CD14-positive monocyte (primary cell): ENCODE measurements around the gene ADD2. TPM values are rescaled to one million over a fixed set of nuclear protein-coding genes. Genes with fewer than 3 reads are reported as not detected.
A peak's percentile ranks its signal among the peaks of the same experiment; 100 is the strongest.

Experiments used
- DNase-seq, 3 donors: peaks; one replicate each; pipeline ENCODE4 v3.0.0-alpha.2; 2011 to 2022
- H2AFZ ChIP-seq: 2 replicates; pipeline ENCODE4 v1.6.0; 2012; ENCODE audit warnings: mild to moderate bottlenecking, low read depth, low read length, inconsistent platforms; ENCODE audit not compliant: insufficient read depth, poor library complexity, severe bottlenecking
- H3K27ac ChIP-seq, 2 donors: 1 replicate in 1 of 2; 2 replicates in 1 of 2; pipeline ENCODE4 v1.5.1; 2012 to 2013; ENCODE audit warnings: low read length in 2 of 2, control low read depth in 1 of 2, inconsistent platforms in 1 of 2, low read depth in 1 of 2, mild to moderate bottlenecking in 1 of 2
- H3K27me3 ChIP-seq, 2 donors: one replicate each; pipeline versions ENCODE4 v1.6.0 to v1.6.1; 2011 to 2013; ENCODE audit warnings: low read length in 2 of 2; ENCODE audit not compliant: control insufficient read depth in 2 of 2, insufficient read depth in 2 of 2
- H3K36me3 ChIP-seq, 2 donors: replicated peaks in 1 of 2; 1 replicate in 1 of 2; 2 replicates in 1 of 2; pipeline versions ENCODE4 v1.5.1 to v1.6.1; 2012 to 2013; ENCODE audit warnings: low read length in 2 of 2, control low read depth in 1 of 2, inconsistent platforms in 1 of 2, mild to moderate bottlenecking in 1 of 2; ENCODE audit not compliant: insufficient read depth in 2 of 2, control insufficient read depth in 1 of 2
- H3K4me1 ChIP-seq, 2 donors: 1 replicate in 1 of 2; 2 replicates in 1 of 2; pipeline versions ENCODE4 v1.5.1 to v1.6.1; 2012 to 2013; ENCODE audit warnings: low read length in 2 of 2, control low read depth in 1 of 2, inconsistent platforms in 1 of 2, mild to moderate bottlenecking in 1 of 2, moderate library complexity in 1 of 2; ENCODE audit not compliant: insufficient read depth in 2 of 2, control insufficient read depth in 1 of 2
- H3K4me2 ChIP-seq: replicated peaks from 2 replicates; pipeline ENCODE3; 2012; ENCODE audit warnings: low read length, moderate library complexity, mild to moderate bottlenecking; ENCODE audit not compliant: poor library complexity, severe bottlenecking; ENCODE audit errors: extremely low read depth
- H3K4me3 ChIP-seq, 3 experiments: fragments of 200-600 bp in 1 of 3; sonication (generic) in 1 of 3; replicated peaks in 1 of 3; 1 replicate in 2 of 3; 2 replicates in 1 of 3; pipeline ENCODE4 v1.5.1; 2011 to 2013; ENCODE audit warnings: low read length in 3 of 3, mild to moderate bottlenecking in 3 of 3, control low read depth in 2 of 3, low read depth in 2 of 3, inconsistent platforms in 1 of 3, moderate library complexity in 1 of 3
- H3K79me2 ChIP-seq: 2 replicates; pipeline ENCODE4 v1.6.0; 2012; ENCODE audit warnings: mild to moderate bottlenecking, control low read depth, inconsistent platforms, low read length, moderate library complexity; ENCODE audit not compliant: insufficient read depth
- H3K9ac ChIP-seq: 2 replicates; pipeline ENCODE4 v1.6.0; 2017; ENCODE audit warnings: low read length, mild to moderate bottlenecking; ENCODE audit not compliant: insufficient read depth, poor library complexity, severe bottlenecking
- H3K9me3 ChIP-seq, 2 donors: replicated peaks in 1 of 2; 1 replicate in 1 of 2; 2 replicates in 1 of 2; pipeline versions ENCODE4 v1.5.1 to v1.6.1; 2012 to 2013; ENCODE audit warnings: low read length in 2 of 2, control low read depth in 1 of 2; ENCODE audit not compliant: control insufficient read depth in 1 of 2, insufficient read depth in 1 of 2
- H4K20me1 ChIP-seq: 2 replicates; pipeline ENCODE4 v1.6.0; 2012; ENCODE audit warnings: mild to moderate bottlenecking, low read length, control low read depth, moderate library complexity; ENCODE audit not compliant: insufficient read depth
- H3K27ac Mint-ChIP-seq, 7 donors: one replicate each; pipeline ENCODE4 v1.8.0; 2020; ENCODE audit warnings: mild to moderate bottlenecking in 7 of 7, mixed read lengths in 7 of 7, moderate library complexity in 6 of 7, inconsistent platforms in 2 of 7
- H3K27me3 Mint-ChIP-seq, 3 donors: one replicate each; pipeline ENCODE4 v1.8.0; 2021 to 2022; ENCODE audit warnings: low read depth in 3 of 3, mild to moderate bottlenecking in 3 of 3, mixed read lengths in 3 of 3, moderate library complexity in 3 of 3, inconsistent platforms in 1 of 3
- H3K36me3 Mint-ChIP-seq, 2 donors: one replicate each; pipeline ENCODE4 v1.8.0; 2020; ENCODE audit warnings: mixed read lengths in 2 of 2, inconsistent platforms in 1 of 2, mild to moderate bottlenecking in 1 of 2
- H3K4me1 Mint-ChIP-seq: one replicate; pipeline ENCODE4 v1.8.0; 2020; ENCODE audit warnings: mild to moderate bottlenecking, mixed read lengths
- H3K4me3 Mint-ChIP-seq, 2 donors: one replicate each; pipeline ENCODE4 v1.8.0; 2020; ENCODE audit warnings: mild to moderate bottlenecking in 2 of 2, mixed read lengths in 2 of 2, moderate library complexity in 1 of 2
- H3K9me3 Mint-ChIP-seq, 7 donors: one replicate each; pipeline ENCODE4 v1.8.0; 2020 to 2022; ENCODE audit warnings: mixed read lengths in 7 of 7, mild to moderate bottlenecking in 6 of 7, moderate library complexity in 6 of 7, inconsistent platforms in 2 of 7
- CTCF ChIP-seq: fragments of 200-600 bp; IDR thresholded peaks from one replicate; pipeline ENCODE4 v1.8.0; 2022; ENCODE audit warnings: antibody characterized with exemption, mild to moderate bottlenecking
- WGBS: methylation state at CpG from one replicate; pipeline ENCODE4 v1.1.5; 2013; ENCODE audit warnings: missing lambda C conversion rate; ENCODE audit not compliant: insufficient coverage; 5-methylcytosine and 5-hydroxymethylcytosine counted together
- intact Hi-C, 2 donors: fragments of 100-400 bp; cut with micrococcal nuclease; formaldehyde crosslinking; loops; one replicate each; pipeline versions ENCODE4 v1.15.0 to v1.15.1; 2023
- polyA plus RNA-seq, 3 donors: library from polyadenylated mRNA; depleted of rRNA in 1 of 3; unstranded in 2 of 3; stranded (reverse) in 1 of 3; fragments of 300-500 nt in 2 of 3; fragments of >200 nt in 1 of 3; fragmentation: Illumina TruSeq in 2 of 3; gene quantifications; 1 replicate in 2 of 3; 2 replicates in 1 of 3; pipeline ENCODE4 v1.2.3, GENCODE V29; 2012 to 2021

ADD2 gene
- polyA plus RNA-seq, 3 donors = 0.18 to 0.56 (median 0.26) TPM

- no peak overlapping the region for H3K4me3 ChIP-seq
- H3K27ac Mint-ChIP-seq = peak overlapping the region in 1 of 7 donors; percentile 58
- intact Hi-C loops = no loop called here
- H3K36me3 Mint-ChIP-seq = no peaks in the 10 kb centered on the region
- no peaks in the 10 kb centered on the region for H3K9me3 ChIP-seq
- no peak for DNase-seq
- H3K4me1 Mint-ChIP-seq = no peaks in the 10 kb centered on the region
- H3K27me3 Mint-ChIP-seq = peaks cover 0 to 3% (median 3%) of the 10 kb centered on the region in 3 donors
- no peaks in the 10 kb centered on the region for H3K4me1 ChIP-seq
- H3K36me3 ChIP-seq = no peaks in the 10 kb centered on the region
- WGBS = 100% methylated on average over 1 of the region's 1 CpG
- peak overlapping the region in 1 of 2 donors; percentile 13 for H3K4me3 Mint-ChIP-seq
- no peak overlapping the region for H3K27ac ChIP-seq
- no peaks in the 10 kb centered on the region for H3K27me3 ChIP-seq
- TF ChIP-seq CTCF = no peak
- peaks cover 0 to 4% (median 0%) of the 10 kb centered on the region in 7 donors for H3K9me3 Mint-ChIP-seq
- no peak overlapping the region for H3K4me2 ChIP-seq
- no peak overlapping the region for H2AFZ ChIP-seq
- H3K79me2 ChIP-seq = no peaks in the 10 kb centered on the region
- H4K20me1 ChIP-seq = no peaks in the 10 kb centered on the region
- no peak overlapping the region for H3K9ac ChIP-seq
Observed at GRCh38 chr2:70670202-70670601, 97.8 kb downstream of the ADD2 start.

GRCh38 chr2:70668911-70669310 is 99.1 kb downstream of the ADD2 start:
- Histone ChIP-seq H3K79me2 (no peaks in the 10 kb centered on the region), H3K4me3 (no peak overlapping the region), H3K4me2 (no peak overlapping the region), H3K27me3 (no peaks in the 10 kb centered on the region), H3K9me3 (no peaks in the 10 kb centered on the region), H4K20me1 (no peaks in the 10 kb centered on the region), H3K27ac (no peak overlapping the region), H3K36me3 (no peaks in the 10 kb centered on the region), H3K9ac (no peak overlapping the region), H2AFZ (no peak overlapping the region), H3K4me1 (no peaks in the 10 kb centered on the region)
- WGBS = 91% methylated on average over 3 of the region's 4 CpGs
- H3K27ac Mint-ChIP-seq = no peak overlapping the region
- H3K9me3 Mint-ChIP-seq = peaks cover 0 to 4% (median 0%) of the 10 kb centered on the region in 7 donors
- H3K27me3 Mint-ChIP-seq = peaks cover 0 to 1% (median 0%) of the 10 kb centered on the region in 3 donors
- no peaks in the 10 kb centered on the region for H3K4me1 Mint-ChIP-seq
- H3K36me3 Mint-ChIP-seq = no peaks in the 10 kb centered on the region
- H3K4me3 Mint-ChIP-seq = no peak overlapping the region
- no peak for DNase-seq
- TF ChIP-seq CTCF = no peak
- intact Hi-C loops = no loop called here
